CD4-positive, alpha-beta T cell treated with Interleukin-15 for 1 hour (primary cell): ENCODE data around the gene CCDC188.

Experiments used
- DNase-seq: peaks from one replicate; pipeline ENCODE4 v3.0.0-alpha.2; 2020

The CCDC188 gene

GRCh38 chr22:20184501-20185165 is 33.8 kb upstream of the CCDC188 start:
- no peak for DNase-seq

DNA sequence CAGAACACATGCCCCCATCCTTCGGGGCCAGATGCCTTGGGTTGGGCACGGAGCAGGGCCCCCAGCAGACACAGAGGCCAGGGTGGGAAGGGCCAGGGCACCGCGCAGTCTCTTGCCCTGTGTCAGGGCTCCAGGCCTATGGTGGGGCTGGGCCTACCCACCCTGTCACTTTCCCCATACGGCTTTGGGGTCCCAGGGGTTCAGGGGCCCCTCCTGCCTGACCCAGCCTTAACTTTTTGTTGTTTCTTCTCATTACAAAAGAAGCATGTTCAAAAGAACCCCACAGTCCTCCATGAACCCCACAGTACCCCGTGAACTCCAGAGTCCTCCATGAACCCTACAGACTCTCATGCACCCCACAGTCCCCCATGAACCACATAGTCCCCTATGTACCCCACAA is 33.0 kb upstream of the CCDC188 start:
- no peak for DNase-seq

- no peak for DNase-seq
Measured at GRCh38 chr22:20183101-20183500, 32.2 kb upstream of the CCDC188 start.

DNA sequence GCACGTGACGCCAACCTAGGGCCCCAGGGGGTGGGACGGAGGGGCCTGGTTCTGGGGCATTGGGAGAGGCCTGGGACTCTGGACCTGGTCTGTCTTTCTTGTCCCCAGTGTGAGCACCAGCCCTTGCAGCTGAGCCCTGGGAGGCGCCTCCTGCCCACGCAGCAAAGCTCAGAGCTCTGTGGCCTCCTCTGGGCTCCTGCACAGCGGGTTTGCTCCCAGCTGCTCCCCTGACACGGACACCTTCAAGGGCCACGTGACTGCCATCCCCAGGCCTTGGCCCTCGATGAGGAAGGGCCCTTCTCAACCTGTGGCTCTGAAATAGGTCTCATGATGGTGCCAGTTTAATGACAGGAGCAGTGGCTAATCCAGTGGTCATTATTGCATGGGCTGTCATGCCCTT is 31.5 kb upstream of the CCDC188 start:
- DNase-seq, result no peak

DNA sequence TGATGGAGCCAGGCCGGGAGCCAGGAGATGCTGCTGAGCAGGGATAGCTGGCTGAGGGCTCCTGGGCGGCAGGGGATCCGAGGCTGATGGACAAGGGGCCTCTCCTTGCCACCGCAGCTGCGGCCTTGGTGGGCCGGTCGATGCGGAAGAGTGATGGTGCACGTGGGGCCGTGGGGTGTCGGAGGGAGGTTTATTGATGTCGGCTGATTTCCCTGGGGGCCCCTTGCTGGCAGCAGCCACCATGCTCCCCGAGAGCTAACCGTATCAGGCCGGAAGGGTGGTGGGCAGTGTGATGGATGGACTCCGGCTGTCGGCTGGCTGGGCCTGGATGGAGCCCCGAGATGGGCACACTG is 31.0 kb upstream of the CCDC188 start:
- no peak for DNase-seq

GRCh38 chr22:20181194-20181883 is 30.5 kb upstream of the CCDC188 start:
- no peak for DNase-seq

GRCh38 chr22:20180640-20181039 is 29.8 kb upstream of the CCDC188 start:
- no peak for DNase-seq

DNA sequence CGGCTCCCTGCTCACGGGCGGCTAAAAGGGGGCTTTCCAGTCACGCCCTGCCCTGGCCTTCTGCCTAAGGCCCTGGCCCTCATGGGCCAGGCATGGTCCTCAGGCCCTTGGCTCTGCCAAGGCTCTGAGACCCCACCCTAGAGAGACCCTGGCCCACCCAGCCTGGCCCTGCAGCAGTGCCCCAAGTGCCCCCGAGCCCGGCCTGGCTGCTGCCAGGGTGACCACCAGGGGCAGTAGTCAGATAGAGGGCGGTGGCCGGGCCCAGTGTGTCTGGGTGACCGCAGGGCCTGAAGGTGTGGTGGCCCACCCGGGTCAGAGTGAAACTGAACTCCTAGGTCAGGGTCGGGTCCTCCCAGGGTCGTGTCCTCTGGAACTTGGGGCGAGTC is 29.4 kb upstream of the CCDC188 start:
- DNase-seq, result no peak

- DNase-seq, result no peak
Measured at GRCh38 chr22:20179455-20180244, 28.8 kb upstream of the CCDC188 start.

- no peak for DNase-seq
Measured at GRCh38 chr22:20178915-20179227, 28.0 kb upstream of the CCDC188 start.

GRCh38 chr22:20178075-20178914 is 27.4 kb upstream of the CCDC188 start:
- DNase-seq, result no peak

GRCh38 chr22:20177217-20177911 is 26.5 kb upstream of the CCDC188 start:
- DNase-seq, result no peak

DNA sequence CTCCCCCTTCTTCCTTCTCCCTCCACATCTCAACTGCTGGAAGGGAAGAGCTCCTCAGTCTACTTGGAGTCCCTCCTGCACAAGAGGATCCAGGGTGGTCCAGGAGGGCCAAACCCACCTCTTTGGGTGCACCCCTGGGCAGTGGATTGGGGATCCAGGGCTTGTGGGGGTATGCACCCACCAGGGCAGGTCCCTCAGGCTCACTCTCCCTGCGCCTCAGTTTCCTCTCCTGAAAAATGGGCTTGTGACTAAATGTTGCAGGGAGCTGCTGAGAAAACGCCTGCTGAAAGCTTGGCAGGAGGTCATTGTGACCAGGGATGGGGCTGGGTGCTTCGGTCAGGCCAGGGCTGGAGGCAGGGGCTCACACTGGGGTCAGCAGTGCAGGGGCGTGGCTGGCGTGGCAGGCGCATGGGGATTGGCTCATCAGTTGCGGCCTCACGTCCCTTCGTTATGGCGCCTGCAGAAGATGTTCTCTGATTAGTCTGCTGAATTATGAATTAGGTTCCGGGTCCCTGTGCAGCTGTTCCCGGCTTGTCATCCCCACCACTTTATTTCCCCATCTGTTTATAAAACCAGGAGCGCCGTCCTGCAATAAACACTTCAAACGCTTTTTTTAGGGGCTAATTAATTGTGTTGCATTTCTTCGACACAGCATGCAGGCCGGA is 25.7 kb upstream of the CCDC188 start:
- no peak for DNase-seq

DNA sequence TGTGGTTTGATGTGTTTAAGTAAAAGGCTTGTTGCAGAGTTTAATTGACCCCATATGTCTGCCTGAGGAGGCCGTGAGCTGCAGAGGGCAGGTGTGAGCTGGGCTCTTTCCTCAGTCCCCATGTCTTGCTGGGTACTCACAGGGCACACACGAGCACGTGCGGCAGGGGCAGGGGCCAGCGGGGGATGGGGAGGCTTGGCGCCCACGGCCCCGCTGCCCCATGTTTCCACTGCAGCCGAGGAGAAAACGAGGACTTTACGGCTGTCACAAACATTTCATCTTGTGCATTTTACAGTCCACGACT is 24.7 kb upstream of the CCDC188 start:
- no peak for DNase-seq

GRCh38 chr22:20174785-20175596 is 24.1 kb upstream of the CCDC188 start:
- no peak for DNase-seq

DNA sequence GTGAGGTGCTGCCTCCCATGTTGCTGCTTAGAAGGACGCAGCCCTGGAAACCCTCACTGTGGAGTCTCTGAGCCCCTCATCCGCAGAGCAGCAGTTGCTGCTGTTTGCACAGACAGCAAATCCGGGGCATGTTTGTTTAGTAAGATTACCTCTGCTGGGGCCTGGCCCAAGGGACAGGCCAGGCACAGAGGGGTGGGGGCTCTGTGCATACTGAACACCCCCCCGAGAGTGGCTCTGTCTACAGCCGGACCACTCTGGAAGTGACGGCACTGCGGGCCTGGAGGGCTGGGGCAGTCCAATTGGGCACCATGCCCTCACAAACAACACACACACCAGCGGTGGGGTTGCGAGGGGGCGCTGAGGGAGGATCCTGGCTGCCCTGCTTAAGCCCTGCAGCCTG is 22.9 kb upstream of the CCDC188 start:
- no peak for DNase-seq

GRCh38 chr22:20173246-20173645 is 22.4 kb upstream of the CCDC188 start:
- no peak for DNase-seq

GRCh38 chr22:20172141-20172613 is 21.3 kb upstream of the CCDC188 start:
- DNase-seq, result no peak

DNA sequence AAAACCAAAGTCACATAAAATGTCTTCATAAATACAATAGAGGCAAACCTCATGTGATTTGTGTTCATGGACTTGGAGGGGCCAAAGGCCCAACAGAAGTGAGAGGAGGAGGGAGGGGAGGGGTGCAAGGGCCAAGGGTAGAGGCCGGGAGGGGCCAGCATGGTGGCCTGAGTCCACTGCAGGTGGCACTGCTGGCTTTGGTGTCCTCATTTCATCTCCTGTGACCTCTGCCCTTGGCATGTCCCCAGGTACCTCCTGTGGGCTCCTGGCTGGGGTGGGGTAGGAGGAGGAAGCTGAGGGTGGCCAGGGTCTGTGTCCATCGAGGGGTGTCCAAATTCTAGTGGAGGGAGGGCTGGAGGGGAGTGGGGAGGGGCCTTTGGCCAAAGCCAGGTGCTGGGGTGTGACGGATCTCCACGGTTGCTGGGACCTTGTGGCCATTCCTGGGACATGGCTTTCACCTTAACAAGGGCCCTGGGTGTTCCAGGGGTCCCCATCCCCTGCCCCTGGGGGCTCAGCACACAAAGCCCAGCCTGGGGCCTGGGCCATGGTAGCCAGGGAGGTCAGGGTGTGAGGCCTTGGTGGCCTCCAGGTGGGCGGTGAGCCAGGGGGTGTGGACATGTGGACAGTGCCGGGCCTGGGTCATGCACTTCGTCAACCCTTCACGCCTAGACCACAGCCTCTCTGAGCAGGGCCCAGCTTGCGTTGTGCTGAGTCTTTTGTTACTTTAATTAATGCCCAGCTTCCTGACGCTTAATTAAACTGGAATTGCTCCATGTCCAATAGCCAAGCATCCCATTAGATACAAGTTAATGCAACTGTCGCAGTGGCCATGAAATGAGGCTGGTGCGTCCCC is 20.7 kb upstream of the CCDC188 start:
- no peak for DNase-seq

DNA sequence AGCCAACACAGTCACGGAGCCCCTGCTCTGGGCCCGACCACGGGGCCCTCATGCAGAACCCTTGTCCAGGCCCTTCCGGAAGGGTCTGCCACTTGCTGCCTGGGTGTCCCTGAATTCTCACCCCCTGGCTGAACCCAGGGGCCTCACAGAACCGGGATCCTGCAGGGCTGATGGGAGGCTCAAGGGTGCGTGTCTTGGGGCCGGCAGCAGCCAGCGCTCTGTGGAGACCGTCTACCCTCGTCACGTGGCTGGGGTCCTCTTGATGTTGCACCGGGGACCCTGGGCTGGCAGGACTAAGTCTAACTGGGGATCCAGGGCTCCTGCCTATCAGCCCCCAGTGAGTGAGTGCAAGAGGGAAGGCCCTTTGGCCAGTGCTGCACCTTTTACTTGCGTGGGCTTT is 19.3 kb upstream of the CCDC188 start:
- DNase-seq, result no peak
